ENCODE data around the gene ALK.

DNA sequence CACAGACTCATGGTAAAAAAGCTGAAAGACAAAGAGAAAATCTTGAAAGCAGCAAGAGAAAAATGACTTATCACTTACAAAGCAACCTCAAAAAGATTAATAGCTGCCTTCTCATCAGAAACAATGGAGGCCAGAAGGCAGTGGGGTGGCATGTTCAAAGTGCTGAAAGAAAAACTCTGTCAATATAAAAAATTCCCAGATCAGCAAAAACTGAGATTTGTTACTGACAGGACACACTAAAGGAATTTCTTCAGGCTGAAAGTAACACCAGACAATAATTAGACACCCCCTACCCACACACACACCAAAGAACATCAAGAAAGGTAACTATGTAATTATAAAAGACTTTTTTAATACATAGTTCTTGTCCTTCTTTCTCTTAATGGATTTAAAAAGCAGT lies 495.0 kb downstream of the ALK start:
- TF ChIP-seq, protein P1, sequence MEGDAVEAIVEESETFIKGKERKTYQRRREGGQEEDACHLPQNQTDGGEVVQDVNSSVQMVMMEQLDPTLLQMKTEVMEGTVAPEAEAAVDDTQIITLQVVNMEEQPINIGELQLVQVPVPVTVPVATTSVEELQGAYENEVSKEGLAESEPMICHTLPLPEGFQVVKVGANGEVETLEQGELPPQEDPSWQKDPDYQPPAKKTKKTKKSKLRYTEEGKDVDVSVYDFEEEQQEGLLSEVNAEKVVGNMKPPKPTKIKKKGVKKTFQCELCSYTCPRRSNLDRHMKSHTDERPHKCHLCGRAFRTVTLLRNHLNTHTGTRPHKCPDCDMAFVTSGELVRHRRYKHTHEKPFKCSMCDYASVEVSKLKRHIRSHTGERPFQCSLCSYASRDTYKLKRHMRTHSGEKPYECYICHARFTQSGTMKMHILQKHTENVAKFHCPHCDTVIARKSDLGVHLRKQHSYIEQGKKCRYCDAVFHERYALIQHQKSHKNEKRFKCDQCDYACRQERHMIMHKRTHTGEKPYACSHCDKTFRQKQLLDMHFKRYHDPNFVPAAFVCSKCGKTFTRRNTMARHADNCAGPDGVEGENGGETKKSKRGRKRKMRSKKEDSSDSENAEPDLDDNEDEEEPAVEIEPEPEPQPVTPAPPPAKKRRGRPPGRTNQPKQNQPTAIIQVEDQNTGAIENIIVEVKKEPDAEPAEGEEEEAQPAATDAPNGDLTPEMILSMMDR (IDR thresholded peaks at IDR 0.05), result no peak
- TF ChIP-seq POLR2A (IDR thresholded peaks at IDR 0.05), result no peak

All from thyroid gland (tissue), 4 donors.